ENCODE results near the gene RNPS1.

RNPS1 gene

GRCh38 chr16:2284001-2284770, 16.3 kb upstream of the RNPS1 start:
- TF ChIP-seq MAX (IDR thresholded peaks at IDR 0.05; ENCODE audit: low read depth, low read length) (no peak), POLR2A (IDR thresholded peaks at IDR 0.05; ENCODE audit: extremely low read depth, insufficient read length) (no peak), MYC (IDR thresholded peaks at IDR 0.05; ENCODE audit: low read depth, low read length) (no peak), CTCF (IDR thresholded peaks at IDR 0.05; ENCODE audit: low read depth, low read length) (no peak)
- H3K4me3 ChIP-seq (ENCODE audit: low read depth, low read length), result no peak overlapping the region
- DNase-seq (ENCODE audit: low read depth), result no peak

GRCh38 chr16:2282866-2283555, 15.1 kb upstream of the RNPS1 start:
- no peak for DNase-seq (ENCODE audit: low read depth)
- H3K4me3 ChIP-seq (ENCODE audit: low read depth, low read length), result no peak overlapping the region
- TF ChIP-seq POLR2A (IDR thresholded peaks at IDR 0.05; ENCODE audit: extremely low read depth, insufficient read length) (no peak), MYC (IDR thresholded peaks at IDR 0.05; ENCODE audit: low read depth, low read length) (no peak), CTCF (IDR thresholded peaks at IDR 0.05; ENCODE audit: low read depth, low read length) (no peak), MAX (IDR thresholded peaks at IDR 0.05; ENCODE audit: low read depth, low read length) (no peak)

- H3K4me3 ChIP-seq (ENCODE audit: low read depth, low read length), result no peak overlapping the region
- no peak for DNase-seq (ENCODE audit: low read depth)
- TF ChIP-seq CTCF (IDR thresholded peaks at IDR 0.05; ENCODE audit: low read depth, low read length) (no peak), MAX (IDR thresholded peaks at IDR 0.05; ENCODE audit: low read depth, low read length) (no peak), POLR2A (IDR thresholded peaks at IDR 0.05; ENCODE audit: extremely low read depth, insufficient read length) (no peak), MYC (IDR thresholded peaks at IDR 0.05; ENCODE audit: low read depth, low read length) (no peak)
Observed at GRCh38 chr16:2282262-2282661, 14.3 kb upstream of the RNPS1 start.

- no peak overlapping the region for H3K4me3 ChIP-seq (ENCODE audit: low read depth, low read length)
- DNase-seq (ENCODE audit: low read depth), result no peak
- TF ChIP-seq CTCF (IDR thresholded peaks at IDR 0.05; ENCODE audit: low read depth, low read length) (no peak), POLR2A (IDR thresholded peaks at IDR 0.05; ENCODE audit: extremely low read depth, insufficient read length) (no peak), MAX (IDR thresholded peaks at IDR 0.05; ENCODE audit: low read depth, low read length) (no peak), MYC (IDR thresholded peaks at IDR 0.05; ENCODE audit: low read depth, low read length) (no peak)
Observed at GRCh38 chr16:2280981-2281542, 13.1 kb upstream of the RNPS1 start.

GRCh38 chr16:2280461-2280860, 12.5 kb upstream of the RNPS1 start:
- no peak for DNase-seq (ENCODE audit: low read depth)
- no peak overlapping the region for H3K4me3 ChIP-seq (ENCODE audit: low read depth, low read length)
- TF ChIP-seq CTCF (IDR thresholded peaks at IDR 0.05; ENCODE audit: low read depth, low read length) (no peak), MAX (IDR thresholded peaks at IDR 0.05; ENCODE audit: low read depth, low read length) (no peak), POLR2A (IDR thresholded peaks at IDR 0.05; ENCODE audit: extremely low read depth, insufficient read length) (no peak), MYC (IDR thresholded peaks at IDR 0.05; ENCODE audit: low read depth, low read length) (no peak)

All from NB4 (cell line).